K562 (cell line): Measurements from ENCODE around the gene PTGIS. TPM values are rescaled to one million over a fixed set of nuclear protein-coding genes. Genes with fewer than 3 reads are reported as not detected.

Experiments used
- ATAC-seq: fragments of 200-7000 bp; cut with Tn5 transposase; 3 replicates; pipeline ENCODE4 v1.9.1; 2020; ENCODE audit warnings: moderate library complexity
- BruUV-seq: library from RNA; stranded (reverse); fragments of 400-500 nt; replicated peaks from 2 replicates; lab custom pipeline; 2021; lab: Mats Ljungman, UMichigan
- CTCF ChIA-PET: fragments of 300-600 bp; formaldehyde crosslinking; extraction: SDS; loops from one replicate; lab custom pipeline; 2021; ENCODE audit warnings: low intra/inter-chr PET ratio; lab: Yijun Ruan, JAX
- POLR2A ChIA-PET: fragments of 300-600, 350-650 bp; sonication (Branson Sonifier 250); formaldehyde crosslinking; extraction: SDS; loops from one replicate; lab custom pipeline; 2021; ENCODE audit warnings: antibody characterized with exemption, inconsistent platforms; lab: Yijun Ruan, JAX
- DNase-seq, 4 experiments: peaks; one replicate each; pipeline versions ENCODE4 v3.0.0 to v3.0.0-alpha.2; 2011 to 2018; ENCODE audit warnings: low spot score in 3 of 4, mixed read lengths in 3 of 4; ENCODE audit errors: extremely low read depth in 1 of 4
- FAIRE-seq: peaks from 2 replicates; lab custom pipeline; 2011; peaks lifted over from hg19 to GRCh38; lab: Jason Lieb, UNC
- H2AFZ ChIP-seq: 2 replicates; pipeline ENCODE4 v1.6.0; 2011; ENCODE audit warnings: low read depth, low read length, control low read depth, inconsistent platforms
- H3K27ac ChIP-seq: fragments of 200-600 bp; 3 replicates; pipeline ENCODE4 v1.8.0; 2011; ENCODE audit warnings: low read depth, mild to moderate bottlenecking, control low read depth, inconsistent platforms, low read length, moderate library complexity, mixed read lengths; ENCODE audit errors: extremely low read depth
- H3K27me3 ChIP-seq, 2 experiments: fragments of 300-600 bp in 1 of 2; 2 replicates in 1 of 2; 3 replicates in 1 of 2; pipeline versions ENCODE4 v1.6.0 to v1.8.0; 2011; ENCODE audit warnings: inconsistent platforms in 2 of 2, low read length in 2 of 2, mild to moderate bottlenecking in 1 of 2, mixed read lengths in 1 of 2, moderate library complexity in 1 of 2; ENCODE audit not compliant: control insufficient read depth in 2 of 2, insufficient read depth in 2 of 2
- H3K36me3 ChIP-seq: fragments of 300-600 bp; 3 replicates; pipeline ENCODE4 v1.8.0; 2011; ENCODE audit warnings: mild to moderate bottlenecking, low read length, inconsistent platforms; ENCODE audit not compliant: control insufficient read depth, insufficient read depth
- H3K4me1 ChIP-seq, 2 experiments: fragments of 200-600 bp in 1 of 2; replicated peaks in 1 of 2; 2 replicates in 1 of 2; 3 replicates in 1 of 2; pipeline versions ENCODE4 v1.5.1 to v1.8.0; 2011; ENCODE audit warnings: inconsistent platforms in 2 of 2, low read length in 2 of 2, mild to moderate bottlenecking in 1 of 2, mixed read lengths in 1 of 2, moderate library complexity in 1 of 2; ENCODE audit not compliant: control insufficient read depth in 2 of 2, insufficient read depth in 2 of 2
- H3K4me2 ChIP-seq: 2 replicates; pipeline ENCODE4 v1.6.1; 2011; ENCODE audit warnings: low read length, control low read depth, inconsistent platforms, mixed read lengths; ENCODE audit not compliant: insufficient read depth
- H3K4me3 ChIP-seq: fragments of 200-600 bp; sonication (generic), shearing (Covaris generic); 2 replicates; pipeline ENCODE4 v1.5.1; 2016; ENCODE audit warnings: control low read depth, inconsistent platforms
- H3K79me2 ChIP-seq: fragments of 200-600 bp; 3 replicates; pipeline ENCODE4 v1.8.0; 2011; ENCODE audit warnings: low read length, inconsistent platforms; ENCODE audit not compliant: control insufficient read depth, insufficient read depth
- H3K9ac ChIP-seq, 2 experiments: 2 replicates each; pipeline versions ENCODE4 v1.6.0 to v1.6.1; 2011; ENCODE audit warnings: low read depth in 2 of 2, low read length in 2 of 2, control low read depth in 1 of 2, inconsistent platforms in 1 of 2, mild to moderate bottlenecking in 1 of 2, mixed read lengths in 1 of 2; ENCODE audit not compliant: insufficient read depth in 1 of 2
- H3K9me1 ChIP-seq: one replicate; pipeline ENCODE4 v1.6.0; 2011; ENCODE audit warnings: inconsistent platforms, mild to moderate bottlenecking, low read length, moderate library complexity; ENCODE audit not compliant: control insufficient read depth, insufficient read depth
- H3K9me3 ChIP-seq: replicated peaks from 2 replicates; pipeline ENCODE4 v1.5.1; 2011; ENCODE audit warnings: low read depth, low read length, inconsistent platforms; ENCODE audit not compliant: control insufficient read depth, insufficient read depth
- H4K20me1 ChIP-seq: replicated peaks from 2 replicates; pipeline ENCODE4 v1.6.1; 2011; ENCODE audit warnings: low read length, inconsistent platforms, mixed read lengths; ENCODE audit not compliant: control insufficient read depth, insufficient read depth
- ARID3B ChIP-seq: fragments of 250-450 bp; sonication (Bioruptor Pico); IDR thresholded peaks from 2 replicates; pipeline ENCODE4 v1.4.0; 2020; ENCODE audit warnings: borderline replicate concordance
- BCLAF1 ChIP-seq, 2 experiments: fragments of 450-650 bp in 1 of 2; IDR thresholded peaks; 2 replicates each; pipeline ENCODE4 v1.6.1; 2011 to 2017; ENCODE audit warnings: low read depth in 2 of 2, antibody characterized with exemption in 1 of 2, borderline replicate concordance in 1 of 2, low read length in 1 of 2, mild to moderate bottlenecking in 1 of 2, mixed read lengths in 1 of 2; ENCODE audit not compliant: control insufficient read depth in 1 of 2
- CHD2 ChIP-seq: IDR thresholded peaks from 2 replicates; pipeline ENCODE4 v1.6.1; 2011; ENCODE audit warnings: low read depth, low read length
- CREB3L1 ChIP-seq: fragments of 450-650 bp; IDR thresholded peaks from 2 replicates; pipeline ENCODE4 v1.6.1; 2014; ENCODE audit warnings: low read depth, mild to moderate bottlenecking, moderate library complexity, borderline replicate concordance
- DIDO1 ChIP-seq: fragments of 450-650 bp; IDR thresholded peaks from 2 replicates; pipeline ENCODE4 v1.6.1; 2016; ENCODE audit warnings: low read depth, missing biosample characterization, missing genetic modification characterization
- ELF1 ChIP-seq: fragments of 200-800 bp; sonication (Bioruptor generic); IDR thresholded peaks from 2 replicates; pipeline ENCODE4 v1.6.1; 2016; ENCODE audit warnings: missing genetic modification characterization, missing compliant biosample characterization
- FIP1L1 ChIP-seq: fragments of 200-400 bp; formaldehyde crosslinking; IDR thresholded peaks from 2 replicates; pipeline ENCODE4 v1.6.1; 2018; ENCODE audit warnings: mild to moderate bottlenecking, low read depth, low read length; ENCODE audit not compliant: poor library complexity, severe bottlenecking
- HDAC8 ChIP-seq: fragments of 450-650 bp; IDR thresholded peaks from 2 replicates; pipeline ENCODE4 v1.6.1; 2016; ENCODE audit warnings: mild to moderate bottlenecking, missing genetic modification characterization, moderate library complexity, missing compliant biosample characterization
- HOXB6 ChIP-seq: fragments of 250-450 bp; sonication (Bioruptor Pico); IDR thresholded peaks from 2 replicates; pipeline ENCODE4 v1.5.1; 2022; ENCODE audit warnings: mild to moderate bottlenecking, borderline replicate concordance
- ILF3 ChIP-seq: fragments of 450-650 bp; IDR thresholded peaks from 2 replicates; pipeline ENCODE4 v1.6.1; 2018; ENCODE audit warnings: antibody characterized with exemption, mild to moderate bottlenecking, moderate library complexity, borderline replicate concordance
- JUN ChIP-seq, 2 experiments: sonication (generic) in 1 of 2; formaldehyde crosslinking in 1 of 2; IDR thresholded peaks; 2 replicates each; pipeline versions ENCODE4 v1.6.1 to v1.8.0; 2012 to 2022; ENCODE audit warnings: borderline replicate concordance in 2 of 2, mild to moderate bottlenecking in 2 of 2, improper control_type of control experiment in 1 of 2, low read depth in 1 of 2, low read length in 1 of 2, missing genetic modification reagents in 1 of 2
- NBN ChIP-seq: fragments of 450-650 bp; IDR thresholded peaks from 2 replicates; pipeline ENCODE4 v1.6.1; 2016; ENCODE audit warnings: low read depth, mild to moderate bottlenecking
- ZFP36 ChIP-seq: fragments of 150-350 bp; IDR thresholded peaks from 2 replicates; pipeline ENCODE4 v1.6.1; 2018; ENCODE audit warnings: low read length, low read depth; ENCODE audit not compliant: partially characterized antibody
- ZNF445 ChIP-seq: fragments of 250-450 bp; sonication (Bioruptor Pico); IDR thresholded peaks from 2 replicates; pipeline ENCODE4 v1.4.0; 2020; ENCODE audit warnings: low read depth, mild to moderate bottlenecking, moderate library complexity
- WGBS: fragments of 100-300 bp; shearing (Covaris generic); methylation state at CpG from one replicate; pipeline ENCODE4 v1.1.6; 2016; ENCODE audit warnings: low coverage, mixed read lengths; ENCODE audit not compliant: insufficient coverage; ENCODE audit errors: missing lambda C conversion rate; 5-methylcytosine and 5-hydroxymethylcytosine counted together
- in situ Hi-C: fragments of 300-500 bp; cut with MboI; formaldehyde crosslinking; loops from 4 replicates; pipeline ENCODE4 v1.15.0; 2018; ENCODE audit warnings: inconsistent platforms, mixed read lengths
- intact Hi-C: fragments of 100-400 bp; cut with micrococcal nuclease; formaldehyde crosslinking; loops from 2 replicates; pipeline ENCODE4 v1.14.2; 2022
- polyA plus RNA-seq, 8 experiments: library from polyadenylated mRNA; depleted of rRNA in 4 of 8; stranded (reverse) in 5 of 8; unstranded in 3 of 8; fragments of >200 nt; fragmentation: Nextera tagmentation in 2 of 8; fragmentation: Illumina TruSeq in 1 of 8; extraction: Ambion mirVana in 2 of 8; extraction: Trizol in 1 of 8; gene quantifications; 2 replicates each; pipeline versions ENCODE4 v1.2.1 to v1.2.3, GENCODE V29; 2011 to 2014; ENCODE audit warnings: inconsistent platforms in 1 of 8, missing spikeins in 1 of 8
- total RNA-seq, 7 experiments: library from RNA; depleted of rRNA in 6 of 7; stranded (reverse); fragments of >200 nt in 6 of 7; fragmentation: Illumina TruSeq in 2 of 7; extraction: Trizol in 2 of 7; gene quantifications; 2 replicates each; pipeline versions ENCODE4 v1.2.1 to v1.2.3, GENCODE V29; 2011 to 2021; ENCODE audit warnings: low replicate concordance in 1 of 7

PTGIS gene
- total and polyA plus RNA-seq, 9 of the 15 experiments (the other 6 are each of a cell fraction or from before 2014, with no cell fraction given) = not detected

GRCh38 chr20:49612127-49612738, 44.3 kb upstream of the PTGIS start:
- no peak for FAIRE-seq
- TF ChIP-seq HOXB6 (CRISPR knock-in tag) (no peak), HDAC8 (no peak), DIDO1 (tag) (no peak), CREB3L1 (no peak), ARID3B (CRISPR knock-in tag) (no peak), FIP1L1 (no peak), CHD2 (no peak), ZNF445 (CRISPR knock-in tag) (no peak), ELF1 (no peak), ZFP36 (no peak), BCLAF1 (IDR thresholded peaks at IDR 0.05; ENCODE audit: borderline replicate concordance in 1 of 2, control insufficient read depth in 1 of 2, low read depth in 2 of 2, low read length in 1 of 2) (no peak), JUN (IDR thresholded peaks at IDR 0.05; ENCODE audit: borderline replicate concordance, low read depth, low read length) (no peak), JUN (CRISPR knock-in tag; IDR thresholded peaks at IDR 0.05; ENCODE audit: borderline replicate concordance) (no peak), ILF3 (no peak), NBN (no peak)

More at GRCh38 chr20:49612127-49612738, 44.3 kb upstream of the PTGIS start:
- BruUV-seq = no TSS peak
- DNase-seq (no peak), ATAC-seq (no peak)
- Histone ChIP-seq H3K36me3 (no peaks in the 10 kb centered on the region), H3K9me3 (no peaks in the 10 kb centered on the region), H3K4me3 (no peak overlapping the region), H3K27ac (no peak overlapping the region), H3K27me3 (peaks cover 0 to 12% of the 10 kb centered on the region in 2 experiments; a peak in 3 of 5 replicates), H3K4me1 (peaks cover 5 to 22% of the 10 kb centered on the region in 2 experiments; a peak in 4 of 5 replicates), H3K79me2 (no peaks in the 10 kb centered on the region), H3K9ac (no peak overlapping the region), H2AFZ (no peak overlapping the region), H4K20me1 (peaks cover 7% of the 10 kb centered on the region), H3K9me1 (no peaks in the 10 kb centered on the region), H3K4me2 (no peak overlapping the region)
- ChIA-PET POLR2A (interaction anchor here (1.0 kb wide), 1 partner anchor 14 kb away, joined by 3 read pairs; no protein-coding TSS in a partner anchor), CTCF (interaction anchor here (0.7 to 4.9 kb wide), 7 partner anchors 71 to 317 kb away, joined by 3 to 70 read pairs (median 12); no protein-coding TSS in a partner anchor)
- intact Hi-C loops (loop anchor here (5.0 kb wide), 2 partner anchors 200 to 565 kb away; partner anchors contain the start of gene SLC9A8), in situ Hi-C loops (loop anchor here (5.0 kb wide), 1 partner anchor 235 kb away; no protein-coding TSS in a partner anchor)
- WGBS = 77% methylated on average over 5 of the region's 6 CpGs
